GM12873 (cell line): ENCODE measurements around the gene FYB1.

Experiments
- CTCF ChIP-seq: IDR thresholded peaks from 2 replicates; pipeline ENCODE4 v1.5.1; 2012; ENCODE audit warnings: low read depth, mild to moderate bottlenecking, moderate library complexity, low read length, control low read depth; ENCODE audit not compliant: insufficient read depth; ENCODE audit errors: missing control alignments

FYB1 gene

GRCh38 chr5:39256477-39257235, 37.3 kb upstream of the FYB1 start:
- no peak for TF ChIP-seq CTCF

GRCh38 chr5:39255406-39255805, 36.0 kb upstream of the FYB1 start:
- TF ChIP-seq CTCF, result no peak

- TF ChIP-seq CTCF, result no peak
Measured at GRCh38 chr5:39254671-39255070, 35.3 kb upstream of the FYB1 start.

GRCh38 chr5:39253196-39253595, 33.8 kb upstream of the FYB1 start:
- no peak for TF ChIP-seq CTCF

GRCh38 chr5:39249564-39250274, 30.4 kb upstream of the FYB1 start:
- TF ChIP-seq CTCF, result no peak

GRCh38 chr5:39249069-39249468, 29.7 kb upstream of the FYB1 start:
- TF ChIP-seq CTCF, result no peak

- TF ChIP-seq CTCF, result no peak
Measured at GRCh38 chr5:39240750-39241149, 21.4 kb upstream of the FYB1 start.
